ENCODE data around the gene RPP40. TPM values are rescaled to one million over a fixed set of nuclear protein-coding genes. Genes with fewer than 3 reads are reported as not detected.

RPP40 gene
- total RNA-seq, 1 donor from 2014 or later, result 6.6 TPM

- intact Hi-C loops (cut with micrococcal nuclease), result no loop called here
Observed at GRCh38 chr6:5020142-5020541, 16.3 kb upstream of the RPP40 start.

GRCh38 chr6:5014072-5014561, 10.3 kb upstream of the RPP40 start:
- intact Hi-C loops (cut with micrococcal nuclease), result no loop called here

GRCh38 chr6:5012519-5012918, 8.7 kb upstream of the RPP40 start:
- intact Hi-C loops (cut with micrococcal nuclease), result no loop called here

- intact Hi-C loops (cut with micrococcal nuclease), result no loop called here
Observed at GRCh38 chr6:5011346-5011745, 7.5 kb upstream of the RPP40 start.

- intact Hi-C loops (cut with micrococcal nuclease), result loop anchor here (10.0 kb wide), 1 partner anchor 1587 kb away; no protein-coding TSS in a partner anchor
Observed at GRCh38 chr6:5007531-5007930, 3.7 kb upstream of the RPP40 start.

GRCh38 chr6:5006222-5006621, 2.4 kb upstream of the RPP40 start:
- intact Hi-C loops (cut with micrococcal nuclease), result loop anchor here (10.0 kb wide), 1 partner anchor 1589 kb away; no protein-coding TSS in a partner anchor

- intact Hi-C loops (cut with micrococcal nuclease), result loop anchor here (10.0 kb wide), 1 partner anchor 1590 kb away; no protein-coding TSS in a partner anchor
Observed at GRCh38 chr6:5005038-5005433, 1.2 kb upstream of the RPP40 start.

GRCh38 chr6:5004373-5005037, 668 bp upstream of the RPP40 start:
- intact Hi-C loops (cut with micrococcal nuclease), result loop anchor here (1.0 to 10.0 kb wide), 7 partner anchors 26 to 1747 kb away; partner anchors contain the start of gene PSMG4

GRCh38 chr6:4999586-4999985, 4.3 kb downstream of the RPP40 start:
- intact Hi-C loops (cut with micrococcal nuclease), result no loop called here

- intact Hi-C loops (cut with micrococcal nuclease), result no loop called here
Observed at GRCh38 chr6:4997862-4998261, 6.0 kb downstream of the RPP40 start.

- intact Hi-C loops (cut with micrococcal nuclease), result no loop called here
Observed at GRCh38 chr6:4994741-4995140, 9.1 kb downstream of the RPP40 start.

- intact Hi-C loops (cut with micrococcal nuclease), result no loop called here
Observed at GRCh38 chr6:4987432-4987831, 16.4 kb downstream of the RPP40 start.

- intact Hi-C loops (cut with micrococcal nuclease), result no loop called here
Observed at GRCh38 chr6:4986999-4987398, 16.8 kb downstream of the RPP40 start.

GRCh38 chr6:4983322-4983721, 20.5 kb downstream of the RPP40 start:
- intact Hi-C loops (cut with micrococcal nuclease), result no loop called here

- intact Hi-C loops (cut with micrococcal nuclease), result no loop called here
Observed at GRCh38 chr6:4981761-4982160, 22.1 kb downstream of the RPP40 start.

GRCh38 chr6:4979426-4979825, 24.4 kb downstream of the RPP40 start:
- intact Hi-C loops (cut with micrococcal nuclease), result no loop called here

GRCh38 chr6:4977468-4977867, 26.4 kb downstream of the RPP40 start:
- intact Hi-C loops (cut with micrococcal nuclease), result no loop called here

GRCh38 chr6:4975506-4975905, 28.3 kb downstream of the RPP40 start:
- intact Hi-C loops (cut with micrococcal nuclease), result no loop called here

- intact Hi-C loops (cut with micrococcal nuclease), result no loop called here
Observed at GRCh38 chr6:4974962-4975361, 28.9 kb downstream of the RPP40 start.

- intact Hi-C loops (cut with micrococcal nuclease), result no loop called here
Observed at GRCh38 chr6:4973982-4974745, 29.7 kb downstream of the RPP40 start.

GRCh38 chr6:4973415-4973814, 30.4 kb downstream of the RPP40 start:
- intact Hi-C loops (cut with micrococcal nuclease), result no loop called here

- intact Hi-C loops (cut with micrococcal nuclease), result no loop called here
Observed at GRCh38 chr6:4972438-4972837, 31.4 kb downstream of the RPP40 start.

Data from T-helper 1 cell treated with Interleukin-12 subunit alpha and Interleukin-12 subunit beta and Interleukin-4 antibody, amounts not matched to agents 30 ng/mL and 1 ng/mL, for 36 hours (primary cell).